Subcutaneous abdominal adipose tissue (tissue), 5 donors: Measurements from ENCODE around the gene CXCR5.

ENCODE experiments used
- H3K27ac ChIP-seq: one replicate; pipeline ENCODE4 v1.7.0; 2013; ENCODE audit warnings: low read depth, mild to moderate bottlenecking, inconsistent platforms, low read length, moderate library complexity
- H3K27me3 ChIP-seq, 5 donors: one replicate each; pipeline ENCODE4 v1.7.0; 2013; ENCODE audit warnings: low read length in 5 of 5, inconsistent platforms in 1 of 5; ENCODE audit not compliant: control insufficient read depth in 5 of 5, insufficient read depth in 4 of 5
- H3K36me3 ChIP-seq, 5 donors: one replicate each; pipeline ENCODE4 v1.7.0; 2013; ENCODE audit warnings: low read length in 5 of 5; ENCODE audit not compliant: control insufficient read depth in 5 of 5, insufficient read depth in 5 of 5
- H3K4me1 ChIP-seq, 5 donors: one replicate each; pipeline ENCODE4 v1.7.0; 2013; ENCODE audit warnings: low read length in 5 of 5, mild to moderate bottlenecking in 3 of 5, moderate library complexity in 1 of 5; ENCODE audit not compliant: control insufficient read depth in 5 of 5, insufficient read depth in 5 of 5
- H3K4me3 ChIP-seq, 5 donors: one replicate each; pipeline ENCODE4 v1.7.0; 2013; ENCODE audit warnings: low read length in 5 of 5, low read depth in 1 of 5
- H3K9ac ChIP-seq, 5 donors: one replicate each; pipeline ENCODE4 v1.7.0; 2013; ENCODE audit warnings: low read length in 5 of 5, mild to moderate bottlenecking in 4 of 5, moderate library complexity in 3 of 5
- H3K9me3 ChIP-seq, 5 donors: one replicate each; pipeline ENCODE4 v1.7.0; 2013; ENCODE audit warnings: low read length in 5 of 5; ENCODE audit not compliant: control insufficient read depth in 5 of 5
- donor health status: healthy.
- donor health status: healthy.
- donor health status: healthy.
- donor health status: healthy.
- donor health status: healthy.

Gene CXCR5

GRCh38 chr11:118924591-118925585 is 41.2 kb downstream of the CXCR5 start:
- peaks cover 35 to 90% (median 76%) of the 10 kb centered on the region in 5 donors for H3K4me1 ChIP-seq

GRCh38 chr11:118927554-118928100 is 43.9 kb downstream of the CXCR5 start:
- peak overlapping the region in 3 of 5 donors; percentile 82 to 85 (median 83) for H3K4me3 ChIP-seq
- H3K36me3 ChIP-seq: no peaks in the 10 kb centered on the region
- no peaks in the 10 kb centered on the region for H3K9me3 ChIP-seq
- no peaks in the 10 kb centered on the region for H3K27me3 ChIP-seq
- H3K9ac ChIP-seq: peak overlapping the region in 3 of 5 donors; percentile 7 to 64 (median 31)
- H3K27ac ChIP-seq: peak overlapping the region; percentile 98
- H3K4me1 ChIP-seq: peaks cover 12 to 71% (median 56%) of the 10 kb centered on the region in 5 donors

More at GRCh38 chr11:118924591-118925585, 41.2 kb downstream of the CXCR5 start:
- H3K9me3 ChIP-seq: no peaks in the 10 kb centered on the region
- H3K36me3 ChIP-seq: no peaks in the 10 kb centered on the region
- peak overlapping the region; percentile 89 to 99 (median 97) for H3K4me3 ChIP-seq
- H3K27me3 ChIP-seq: peaks cover 0 to 5% (median 0%) of the 10 kb centered on the region in 5 donors
- H3K9ac ChIP-seq: peak overlapping the region; percentile 86 to 99 (median 90)
- H3K27ac ChIP-seq: peak overlapping the region; percentile 99

GRCh38 chr11:118928101-118928869 is 44.6 kb downstream of the CXCR5 start:
- Histone ChIP-seq H3K9ac (peak overlapping the region; percentile 64 to 82 (median 76)), H3K9me3 (no peaks in the 10 kb centered on the region), H3K27ac (peak overlapping the region; percentile 98), H3K4me1 (peaks cover 9 to 68% (median 50%) of the 10 kb centered on the region in 5 donors), H3K4me3 (peak overlapping the region; percentile 65 to 85 (median 82)), H3K27me3 (no peaks in the 10 kb centered on the region), H3K36me3 (no peaks in the 10 kb centered on the region)

- Histone ChIP-seq H3K27ac (peak overlapping the region; percentile 98), H3K27me3 (no peaks in the 10 kb centered on the region), H3K9ac (peak overlapping the region in 4 of 5 donors; percentile 64 to 79 (median 75)), H3K9me3 (no peaks in the 10 kb centered on the region), H3K36me3 (no peaks in the 10 kb centered on the region), H3K4me3 (peak overlapping the region; percentile 70 to 85 (median 82)), H3K4me1 (peaks cover 3 to 63% (median 43%) of the 10 kb centered on the region in 5 donors)
These were observed 45.3 kb downstream of the CXCR5 start for GRCh38 chr11:118928870-118929500.

- Histone ChIP-seq H3K27me3 (no peaks in the 10 kb centered on the region), H3K9me3 (no peaks in the 10 kb centered on the region), H3K4me1 (peaks cover 0 to 57% (median 37%) of the 10 kb centered on the region in 5 donors), H3K27ac (peak overlapping the region; percentile 98), H3K4me3 (peak overlapping the region; percentile 77 to 89 (median 83)), H3K9ac (peak overlapping the region in 2 of 5 donors; percentile 58 to 70), H3K36me3 (no peaks in the 10 kb centered on the region)
These were observed 45.9 kb downstream of the CXCR5 start for GRCh38 chr11:118929501-118930093.

GRCh38 chr11:118930094-118930712 is 46.5 kb downstream of the CXCR5 start:
- peak overlapping the region in 3 of 5 donors; percentile 46 to 70 (median 48) for H3K9ac ChIP-seq
- peak overlapping the region; percentile 98 for H3K27ac ChIP-seq
- no peaks in the 10 kb centered on the region for H3K36me3 ChIP-seq
- H3K4me1 ChIP-seq: peaks cover 0 to 51% (median 36%) of the 10 kb centered on the region in 5 donors
- H3K9me3 ChIP-seq: no peaks in the 10 kb centered on the region
- H3K27me3 ChIP-seq: no peaks in the 10 kb centered on the region
- H3K4me3 ChIP-seq: peak overlapping the region; percentile 77 to 89 (median 83)

GRCh38 chr11:118931571-118931970 is 47.9 kb downstream of the CXCR5 start:
- no peaks in the 10 kb centered on the region for H3K9me3 ChIP-seq
- peaks cover 0 to 2% (median 0%) of the 10 kb centered on the region in 5 donors for H3K27me3 ChIP-seq
- no peak overlapping the region for H3K9ac ChIP-seq
- no peaks in the 10 kb centered on the region for H3K36me3 ChIP-seq
- peaks cover 0 to 44% (median 30%) of the 10 kb centered on the region in 5 donors for H3K4me1 ChIP-seq
- no peak overlapping the region for H3K4me3 ChIP-seq
- H3K27ac ChIP-seq: no peak overlapping the region

- H3K9me3 ChIP-seq: no peaks in the 10 kb centered on the region
- no peak overlapping the region for H3K4me3 ChIP-seq
- H3K27me3 ChIP-seq: peaks cover 0 to 7% (median 4%) of the 10 kb centered on the region in 5 donors
- H3K9ac ChIP-seq: peak overlapping the region in 1 of 5 donors; percentile 19
- peaks cover 0 to 25% (median 14%) of the 10 kb centered on the region in 5 donors for H3K4me1 ChIP-seq
- H3K27ac ChIP-seq: no peak overlapping the region
- H3K36me3 ChIP-seq: no peaks in the 10 kb centered on the region
These were observed 49.8 kb downstream of the CXCR5 start for GRCh38 chr11:118933486-118933885.
